Natural killer cell (primary cell): ENCODE results near the gene ISM1. TPM values are rescaled to one million over a fixed set of nuclear protein-coding genes. Genes with fewer than 3 reads are reported as not detected.

Experiments used
- ATAC-seq, 3 donors: fragments of 150-1000 bp in 2 of 3; fragments of 200-7000 bp in 1 of 3; cut with Tn5 transposase; 1 replicate in 1 of 3; 2 replicates in 2 of 3; pipeline ENCODE4 v1.10.0; 2021; ENCODE audit warnings: mild to moderate bottlenecking in 2 of 3, moderate library complexity in 2 of 3
- DNase-seq, 2 donors: peaks; one replicate each; pipeline versions ENCODE4 v3.0.0 to v3.0.0-alpha.2; 2013 to 2021; ENCODE audit warnings: mixed read lengths in 1 of 2
- H3K27ac ChIP-seq: one replicate; pipeline ENCODE4 v1.5.1; 2013; ENCODE audit warnings: mild to moderate bottlenecking, low read length
- H3K27me3 ChIP-seq: one replicate; pipeline ENCODE4 v1.6.1; 2013; ENCODE audit warnings: low read length; ENCODE audit not compliant: control insufficient read depth, insufficient read depth
- H3K36me3 ChIP-seq: one replicate; pipeline ENCODE4 v1.6.1; 2013; ENCODE audit warnings: low read length; ENCODE audit not compliant: control insufficient read depth, insufficient read depth
- H3K4me1 ChIP-seq: one replicate; pipeline ENCODE4 v1.6.1; 2013; ENCODE audit warnings: low read length; ENCODE audit not compliant: control insufficient read depth, insufficient read depth
- H3K4me3 ChIP-seq: one replicate; pipeline ENCODE4 v1.5.1; 2013; ENCODE audit warnings: low read length
- H3K9me3 ChIP-seq: one replicate; pipeline ENCODE4 v1.6.1; 2013; ENCODE audit warnings: low read length; ENCODE audit not compliant: control insufficient read depth, insufficient read depth
- H3K27ac Mint-ChIP-seq, 2 donors: one replicate each; pipeline ENCODE4 v1.8.0; 2022; ENCODE audit warnings: mild to moderate bottlenecking in 2 of 2, mixed read lengths in 2 of 2, moderate library complexity in 1 of 2
- H3K27me3 Mint-ChIP-seq, 2 donors: one replicate each; pipeline ENCODE4 v1.8.0; 2022; ENCODE audit warnings: low read depth in 2 of 2, mixed read lengths in 2 of 2
- H3K36me3 Mint-ChIP-seq: one replicate; pipeline ENCODE4 v1.8.0; 2022; ENCODE audit warnings: mixed read lengths
- H3K4me1 Mint-ChIP-seq, 2 donors: one replicate each; pipeline ENCODE4 v1.8.0; 2022; ENCODE audit warnings: mixed read lengths in 2 of 2
- H3K4me3 Mint-ChIP-seq: one replicate; pipeline ENCODE4 v1.8.0; 2022; ENCODE audit warnings: mild to moderate bottlenecking, moderate library complexity, mixed read lengths
- H3K9me3 Mint-ChIP-seq, 2 donors: one replicate each; pipeline ENCODE4 v1.8.0; 2022; ENCODE audit warnings: mixed read lengths in 2 of 2
- WGBS: methylation state at CpG from one replicate; pipeline ENCODE4 v1.1.7; 2013; ENCODE audit warnings: missing lambda C conversion rate; ENCODE audit not compliant: insufficient coverage; 5-methylcytosine and 5-hydroxymethylcytosine counted together
- intact Hi-C: fragments of 100-400 bp; cut with micrococcal nuclease; formaldehyde crosslinking; loops from one replicate; pipeline ENCODE4 v1.14.2; 2022
- total RNA-seq, 4 donors: library from RNA; stranded (reverse); fragments of 120-200 nt in 1 of 4; gene quantifications; one replicate each; pipeline versions ENCODE4 v1.2.3 to v1.2.4, GENCODE V29; 2013 to 2022
- TF ChIP-seq, protein P1 (sequence below): fragments of 200-600 bp; IDR thresholded peaks from one replicate; pipeline ENCODE4 v1.8.0; 2022; ENCODE audit warnings: antibody characterized with exemption

Gene ISM1
- total RNA-seq, 3 donors from 2014 or later (not counting 1 experiment from before 2014, with no cell fraction given): 0.13 TPM; not detected in 2

- intact Hi-C loops: no loop called here
- Mint-ChIP-seq H3K27ac (no peak overlapping the region), H3K4me3 (no peak overlapping the region), H3K27me3 (peaks cover 18 to 35% of the 10 kb centered on the region in 2 donors), H3K4me1 (no peaks in the 10 kb centered on the region), H3K9me3 (no peaks in the 10 kb centered on the region), H3K36me3 (peaks cover 2% of the 10 kb centered on the region)
- ATAC-seq (no peak), DNase-seq (no peak)
- no peak overlapping the region for H3K27ac ChIP-seq
- TF ChIP-seq, protein P1, sequence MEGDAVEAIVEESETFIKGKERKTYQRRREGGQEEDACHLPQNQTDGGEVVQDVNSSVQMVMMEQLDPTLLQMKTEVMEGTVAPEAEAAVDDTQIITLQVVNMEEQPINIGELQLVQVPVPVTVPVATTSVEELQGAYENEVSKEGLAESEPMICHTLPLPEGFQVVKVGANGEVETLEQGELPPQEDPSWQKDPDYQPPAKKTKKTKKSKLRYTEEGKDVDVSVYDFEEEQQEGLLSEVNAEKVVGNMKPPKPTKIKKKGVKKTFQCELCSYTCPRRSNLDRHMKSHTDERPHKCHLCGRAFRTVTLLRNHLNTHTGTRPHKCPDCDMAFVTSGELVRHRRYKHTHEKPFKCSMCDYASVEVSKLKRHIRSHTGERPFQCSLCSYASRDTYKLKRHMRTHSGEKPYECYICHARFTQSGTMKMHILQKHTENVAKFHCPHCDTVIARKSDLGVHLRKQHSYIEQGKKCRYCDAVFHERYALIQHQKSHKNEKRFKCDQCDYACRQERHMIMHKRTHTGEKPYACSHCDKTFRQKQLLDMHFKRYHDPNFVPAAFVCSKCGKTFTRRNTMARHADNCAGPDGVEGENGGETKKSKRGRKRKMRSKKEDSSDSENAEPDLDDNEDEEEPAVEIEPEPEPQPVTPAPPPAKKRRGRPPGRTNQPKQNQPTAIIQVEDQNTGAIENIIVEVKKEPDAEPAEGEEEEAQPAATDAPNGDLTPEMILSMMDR: no peak
- 20% methylated on average over 3 of the region's 3 CpGs for WGBS
- H3K9me3 ChIP-seq: no peaks in the 10 kb centered on the region
- H3K4me3 ChIP-seq: no peak overlapping the region
- H3K4me1 ChIP-seq: no peaks in the 10 kb centered on the region
- H3K27me3 ChIP-seq: no peaks in the 10 kb centered on the region
- no peaks in the 10 kb centered on the region for H3K36me3 ChIP-seq
Measured at GRCh38 chr20:13322621-13323020, 101.5 kb downstream of the ISM1 start.

DNA sequence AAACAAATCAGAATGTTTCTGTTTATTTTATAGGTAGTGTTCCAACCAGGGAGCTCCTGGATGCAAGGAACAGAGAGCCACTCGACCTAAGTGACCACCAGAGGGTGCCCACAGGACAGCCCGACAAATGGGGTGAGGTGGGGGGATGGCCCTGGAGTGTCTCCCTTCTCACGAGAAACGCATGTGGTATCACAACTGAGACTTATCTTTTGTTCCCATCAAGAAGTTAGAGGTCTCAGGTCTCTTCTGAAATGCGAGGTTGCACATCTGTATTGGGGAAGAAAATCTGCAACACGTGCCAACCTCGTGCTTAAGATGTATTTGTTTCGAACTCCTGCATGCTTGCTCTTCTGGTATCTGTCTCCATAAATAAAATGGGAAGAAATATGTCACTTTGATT lies 104.0 kb downstream of the ISM1 start:
- TF ChIP-seq, protein P1: no peak
- no peaks in the 10 kb centered on the region for H3K9me3 ChIP-seq
- H3K36me3 ChIP-seq: no peaks in the 10 kb centered on the region
- H3K4me3 Mint-ChIP-seq: no peak overlapping the region
- no peaks in the 10 kb centered on the region for H3K36me3 Mint-ChIP-seq
- intact Hi-C loops: no loop called here
- no peak for DNase-seq
- H3K27me3 ChIP-seq: no peaks in the 10 kb centered on the region
- H3K9me3 Mint-ChIP-seq: no peaks in the 10 kb centered on the region
- no peaks in the 10 kb centered on the region for H3K4me1 Mint-ChIP-seq
- H3K4me3 ChIP-seq: no peak overlapping the region
- 46% methylated on average over 8 of the region's 8 CpGs for WGBS
- H3K27ac Mint-ChIP-seq: no peak overlapping the region
- H3K27me3 Mint-ChIP-seq: peaks cover 18 to 35% of the 10 kb centered on the region in 2 donors
- no peak overlapping the region for H3K27ac ChIP-seq
- H3K4me1 ChIP-seq: no peaks in the 10 kb centered on the region
- no peak for ATAC-seq

GRCh38 chr20:13325796-13326340 lies 104.8 kb downstream of the ISM1 start:
- H3K36me3 Mint-ChIP-seq: no peaks in the 10 kb centered on the region
- no peak for ATAC-seq
- H3K27me3 ChIP-seq: no peaks in the 10 kb centered on the region
- no peak for DNase-seq
- H3K4me1 ChIP-seq: no peaks in the 10 kb centered on the region
- H3K4me1 Mint-ChIP-seq: no peaks in the 10 kb centered on the region
- no peak overlapping the region for H3K4me3 Mint-ChIP-seq
- WGBS: 88% methylated on average over 4 of the region's 5 CpGs
- H3K9me3 ChIP-seq: no peaks in the 10 kb centered on the region
- intact Hi-C loops: no loop called here
- TF ChIP-seq, protein P1: no peak
- H3K4me3 ChIP-seq: no peak overlapping the region
- no peaks in the 10 kb centered on the region for H3K9me3 Mint-ChIP-seq
- H3K27ac ChIP-seq: no peak overlapping the region
- H3K36me3 ChIP-seq: no peaks in the 10 kb centered on the region
- peaks cover 18 to 35% of the 10 kb centered on the region in 2 donors for H3K27me3 Mint-ChIP-seq
- H3K27ac Mint-ChIP-seq: no peak overlapping the region

- Histone ChIP-seq H3K36me3 (no peaks in the 10 kb centered on the region), H3K9me3 (no peaks in the 10 kb centered on the region), H3K27ac (no peak overlapping the region), H3K4me3 (no peak overlapping the region), H3K27me3 (no peaks in the 10 kb centered on the region), H3K4me1 (no peaks in the 10 kb centered on the region)
- no peaks in the 10 kb centered on the region for H3K4me1 Mint-ChIP-seq
- H3K27ac Mint-ChIP-seq: no peak overlapping the region
- peaks cover 6 to 9% of the 10 kb centered on the region in 2 donors for H3K27me3 Mint-ChIP-seq
- no peak overlapping the region for H3K4me3 Mint-ChIP-seq
- peaks cover 0 to 4% of the 10 kb centered on the region in 2 donors for H3K9me3 Mint-ChIP-seq
- TF ChIP-seq, protein P1: no peak
- ATAC-seq (no peak), DNase-seq (no peak)
- intact Hi-C loops: no loop called here
- no peaks in the 10 kb centered on the region for H3K36me3 Mint-ChIP-seq
- 70% methylated on average over 1 of the region's 1 CpG for WGBS
Measured at GRCh38 chr20:13331536-13331935, 110.5 kb downstream of the ISM1 start.
